Astrocyte of the cerebellum (primary cell): ENCODE measurements around the gene ANKLE2.

Experiments used
- DNase-seq: peaks from one replicate; pipeline ENCODE4 v3.0.0-alpha.2; 2011; ENCODE audit warnings: low read depth
- H3K4me3 ChIP-seq: 2 replicates; pipeline ENCODE4 v1.5.1; 2011; ENCODE audit warnings: mild to moderate bottlenecking, low read depth, low read length, moderate library complexity
- CTCF ChIP-seq: IDR thresholded peaks from 2 replicates; pipeline ENCODE4 v1.5.1; 2012; ENCODE audit warnings: low read length, low read depth, moderate library complexity, mild to moderate bottlenecking; ENCODE audit errors: missing control alignments
- in situ Hi-C: cut with HindIII; loops from 2 replicates; pipeline ENCODE4 v1.10.0; 2017; ENCODE audit warnings: low sequenced_read_pairs

The ANKLE2 gene

DNA sequence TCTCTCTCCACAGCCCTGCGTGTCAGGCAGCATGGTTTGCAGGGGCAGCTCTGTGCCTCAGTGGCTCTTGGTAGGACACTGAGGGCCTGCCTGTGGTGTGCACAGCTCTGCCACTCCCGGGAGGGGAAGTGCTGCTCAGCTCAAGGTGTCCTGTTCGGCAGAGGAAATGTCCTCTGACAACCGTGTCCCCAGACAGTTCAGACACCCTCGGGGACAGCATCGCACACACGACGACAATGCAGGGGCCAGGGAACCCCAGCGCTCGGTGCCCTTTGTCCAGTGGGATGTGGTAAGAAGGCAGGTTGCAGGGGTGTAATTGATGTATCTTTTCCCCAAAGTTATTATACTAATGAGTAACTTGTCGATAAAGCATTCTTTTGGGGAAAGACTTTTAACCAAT is 14.2 kb downstream of the ANKLE2 start:
- no peak for DNase-seq
- in situ Hi-C loops = no loop called here
- no peak for TF ChIP-seq CTCF
- no peak overlapping the region for H3K4me3 ChIP-seq

GRCh38 chr12:132746613-132747012 is 15.0 kb downstream of the ANKLE2 start:
- DNase-seq = no peak
- in situ Hi-C loops = no loop called here
- no peak for TF ChIP-seq CTCF
- no peak overlapping the region for H3K4me3 ChIP-seq

- no peak for DNase-seq
- in situ Hi-C loops = no loop called here
- H3K4me3 ChIP-seq = no peak overlapping the region
- no peak for TF ChIP-seq CTCF
These were observed 17.8 kb downstream of the ANKLE2 start for GRCh38 chr12:132743831-132744230.

- TF ChIP-seq CTCF = no peak
- in situ Hi-C loops = no loop called here
- H3K4me3 ChIP-seq = no peak overlapping the region
- DNase-seq = no peak
These were observed 20.0 kb downstream of the ANKLE2 start for GRCh38 chr12:132741620-132742019.

DNA sequence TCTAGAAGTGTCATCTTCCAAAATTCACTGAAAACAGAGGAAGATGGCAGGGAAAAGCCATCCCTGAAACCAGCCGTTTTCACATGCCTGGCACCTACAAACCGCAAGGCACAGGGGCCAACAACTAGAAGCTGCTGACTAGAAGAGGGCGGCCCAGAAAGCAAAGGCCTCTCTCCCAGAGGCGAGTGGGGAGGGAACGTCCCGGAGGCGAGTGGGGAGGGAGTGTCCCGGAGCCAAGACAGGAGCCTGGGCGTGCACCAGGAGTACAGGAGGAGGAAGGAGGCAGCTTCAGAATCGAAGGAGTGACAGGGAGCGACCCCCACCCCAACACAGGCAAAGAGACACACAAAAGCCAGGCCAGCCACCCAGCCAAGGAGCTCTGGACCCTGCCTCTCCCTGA is 21.0 kb downstream of the ANKLE2 start:
- DNase-seq = no peak
- in situ Hi-C loops = no loop called here
- no peak overlapping the region for H3K4me3 ChIP-seq
- TF ChIP-seq CTCF = no peak

DNA sequence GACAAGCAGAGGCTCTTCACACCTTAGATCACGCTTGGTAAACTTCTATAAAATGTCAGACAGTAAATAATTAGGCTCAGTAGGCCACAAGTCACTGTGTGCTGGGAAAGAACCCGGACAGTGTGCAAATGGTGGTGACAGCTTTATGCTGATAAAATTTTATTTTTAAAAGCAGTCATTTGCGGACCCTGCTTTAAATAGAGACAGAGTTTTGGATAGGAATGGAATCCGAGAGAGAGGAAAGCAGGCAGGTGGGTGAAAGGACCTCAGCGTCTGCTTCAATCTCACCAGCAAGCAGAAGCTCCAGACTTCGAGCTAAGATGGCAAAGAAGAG is 21.4 kb downstream of the ANKLE2 start:
- in situ Hi-C loops = no loop called here
- no peak overlapping the region for H3K4me3 ChIP-seq
- DNase-seq = no peak
- TF ChIP-seq CTCF = no peak
